Naive B cell (primary cell): Measurements from ENCODE around the gene SLC9A8. TPM values are rescaled to one million over a fixed set of nuclear protein-coding genes. Genes with fewer than 3 reads are reported as not detected.
A peak's percentile ranks its signal among the peaks of the same experiment; 100 is the strongest.
"Not testable (repeated sequence)": the region's sequence is repeated elsewhere in the genome, so short reads cannot be mapped to it uniquely, and the experiment has no call there.

Experiments used
- ATAC-seq, 2 donors: fragments of 150-1000 bp; cut with Tn5 transposase; 2 replicates each; pipeline ENCODE4 v1.10.0; 2021; ENCODE audit warnings: low read depth in 2 of 2, mild to moderate bottlenecking in 2 of 2, moderate library complexity in 2 of 2
- DNase-seq: peaks from one replicate; pipeline ENCODE4 v3.0.0; 2022
- H3K27ac Mint-ChIP-seq, 6 donors: one replicate each; pipeline ENCODE4 v1.8.0; 2020 to 2022; ENCODE audit warnings: mild to moderate bottlenecking in 6 of 6, mixed read lengths in 6 of 6, moderate library complexity in 5 of 6, inconsistent platforms in 2 of 6
- H3K27me3 Mint-ChIP-seq, 3 donors: one replicate each; pipeline ENCODE4 v1.8.0; 2021 to 2022; ENCODE audit warnings: mixed read lengths in 3 of 3, mild to moderate bottlenecking in 1 of 3
- H3K36me3 Mint-ChIP-seq, 2 donors: one replicate each; pipeline ENCODE4 v1.8.0; 2020 to 2022; ENCODE audit warnings: mixed read lengths in 2 of 2, inconsistent platforms in 1 of 2, mild to moderate bottlenecking in 1 of 2
- H3K4me1 Mint-ChIP-seq, 3 donors: one replicate each; pipeline ENCODE4 v1.8.0; 2020 to 2022; ENCODE audit warnings: mixed read lengths in 3 of 3, inconsistent platforms in 1 of 3, mild to moderate bottlenecking in 1 of 3, moderate library complexity in 1 of 3
- H3K4me3 Mint-ChIP-seq, 8 donors: one replicate each; pipeline ENCODE4 v1.8.0; 2020 to 2022; ENCODE audit warnings: mild to moderate bottlenecking in 8 of 8, mixed read lengths in 8 of 8, moderate library complexity in 8 of 8, inconsistent platforms in 2 of 8
- H3K9me3 Mint-ChIP-seq, 7 donors: one replicate each; pipeline ENCODE4 v1.8.0; 2020 to 2022; ENCODE audit warnings: mixed read lengths in 7 of 7, mild to moderate bottlenecking in 5 of 7, inconsistent platforms in 2 of 7, moderate library complexity in 1 of 7
- polyA plus RNA-seq, 6 donors: library from polyadenylated mRNA; unstranded; fragments of 300-500 nt; fragmentation: Illumina TruSeq; gene quantifications; one replicate each; pipeline ENCODE4 v1.2.3, GENCODE V29; 2021; ENCODE audit warnings: low read depth in 6 of 6

The SLC9A8 gene
- polyA plus RNA-seq, 6 donors from 2014 or later: 6.4 to 14.2 (median 10.7) TPM

DNA sequence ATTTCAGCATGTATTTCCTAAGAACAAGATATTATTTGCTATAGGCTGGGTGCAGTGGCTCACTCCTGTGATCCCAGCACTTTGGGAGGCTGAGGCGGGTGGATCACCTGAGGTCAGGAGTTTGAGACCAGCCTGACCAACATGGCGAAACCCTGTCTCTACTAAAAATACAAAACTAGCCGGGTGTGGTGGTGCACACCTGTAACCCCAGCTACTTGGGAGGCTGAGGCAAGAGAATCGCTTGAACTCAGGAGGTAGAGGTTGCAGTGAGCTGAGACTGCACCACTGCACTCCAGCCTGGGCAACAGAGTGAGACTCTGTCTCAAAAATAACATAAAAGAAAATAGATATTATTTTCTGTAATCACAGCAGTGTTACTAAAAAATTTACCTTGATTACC lies 30.2 kb upstream of the SLC9A8 start:
- not testable (repeated sequence) for DNase-seq, H3K4me3 Mint-ChIP-seq, ATAC-seq, H3K9me3 Mint-ChIP-seq, H3K27ac Mint-ChIP-seq, H3K36me3 Mint-ChIP-seq, H3K27me3 Mint-ChIP-seq
- H3K4me1 Mint-ChIP-seq: peaks cover 17 to 26% (median 24%) of the 10 kb centered on the region in 3 donors

DNA sequence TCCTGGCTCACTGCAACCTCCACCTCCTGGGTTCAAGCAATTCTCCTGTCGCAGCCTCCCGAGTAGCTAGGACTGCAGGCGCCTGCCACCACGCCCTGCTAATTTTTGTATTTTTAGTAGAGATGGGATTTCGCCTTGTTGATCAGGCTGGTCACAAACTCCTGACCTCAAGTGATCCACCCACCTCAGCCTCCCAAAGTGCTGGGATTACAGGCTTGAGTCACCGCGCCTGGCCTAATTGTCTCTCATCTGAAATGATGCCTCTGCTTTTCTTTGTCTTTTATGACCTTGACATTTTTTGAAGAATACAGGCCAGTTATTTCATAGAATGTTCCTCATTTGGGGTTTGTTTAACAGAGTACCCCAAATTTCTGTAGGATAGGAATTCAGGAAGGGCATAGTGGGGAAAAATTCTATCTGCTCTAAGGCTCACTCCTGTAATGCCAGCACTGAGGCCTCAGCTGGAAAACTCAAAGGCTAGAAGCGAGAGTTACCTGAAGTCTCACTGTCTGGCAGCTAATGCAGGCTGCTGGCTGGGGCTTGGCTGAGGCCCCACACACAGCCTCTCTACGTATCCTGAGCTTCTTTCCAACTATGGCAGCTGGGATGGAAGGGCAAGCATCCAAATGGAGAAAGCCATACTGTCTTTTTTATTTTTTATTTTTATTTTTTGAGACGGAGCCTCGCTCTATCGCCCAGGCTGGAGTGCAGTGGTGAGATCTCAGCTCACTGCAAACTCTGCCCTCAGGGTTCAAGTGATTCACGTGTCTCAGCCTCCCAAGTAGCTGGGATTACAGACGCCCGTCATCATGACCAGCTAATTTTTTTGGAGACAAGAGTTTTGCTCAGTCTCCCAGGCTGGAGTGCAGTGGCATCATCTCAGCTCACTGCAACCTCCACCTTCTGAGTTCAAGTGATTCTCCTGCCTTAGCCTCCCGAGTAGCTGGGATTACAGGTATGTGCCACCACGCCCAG lies 29.3 kb upstream of the SLC9A8 start:
- H3K9me3 Mint-ChIP-seq, H3K27me3 Mint-ChIP-seq, H3K36me3 Mint-ChIP-seq, ATAC-seq, DNase-seq: not testable (repeated sequence)
- peak overlapping the region in 1 of 8 donors; percentile 53 for H3K4me3 Mint-ChIP-seq
- peaks cover 21 to 34% (median 32%) of the 10 kb centered on the region in 3 donors for H3K4me1 Mint-ChIP-seq
- peak overlapping the region in 3 of 6 donors; percentile 41 to 53 (median 49) for H3K27ac Mint-ChIP-seq

DNA sequence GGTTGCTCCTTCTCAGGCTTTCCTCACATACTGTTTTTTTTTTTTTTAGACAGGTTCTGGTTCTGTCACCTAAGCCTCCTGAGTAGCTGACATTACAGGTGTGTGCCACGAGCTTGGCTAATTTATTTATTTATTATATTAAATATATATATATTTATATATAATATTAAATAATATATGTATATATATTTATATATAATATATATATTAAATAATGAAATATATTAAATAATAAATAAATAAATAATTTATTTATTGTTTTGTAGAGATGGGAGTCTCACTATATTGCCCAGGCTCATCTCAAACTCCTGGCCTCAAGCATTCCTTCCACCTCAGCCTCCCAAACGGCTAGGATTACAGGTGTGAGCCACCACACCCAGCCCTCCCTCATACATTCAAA lies 28.3 kb upstream of the SLC9A8 start:
- H3K4me3 Mint-ChIP-seq: no peak overlapping the region
- peak overlapping the region in 1 of 6 donors; percentile 70 for H3K27ac Mint-ChIP-seq
- peaks cover 29 to 43% (median 42%) of the 10 kb centered on the region in 3 donors for H3K4me1 Mint-ChIP-seq
- H3K27me3 Mint-ChIP-seq: no peaks in the 10 kb centered on the region
- no peak for ATAC-seq
- no peaks in the 10 kb centered on the region for H3K36me3 Mint-ChIP-seq
- H3K9me3 Mint-ChIP-seq: peaks cover 0 to 3% (median 0%) of the 10 kb centered on the region in 7 donors
- no peak for DNase-seq

DNA sequence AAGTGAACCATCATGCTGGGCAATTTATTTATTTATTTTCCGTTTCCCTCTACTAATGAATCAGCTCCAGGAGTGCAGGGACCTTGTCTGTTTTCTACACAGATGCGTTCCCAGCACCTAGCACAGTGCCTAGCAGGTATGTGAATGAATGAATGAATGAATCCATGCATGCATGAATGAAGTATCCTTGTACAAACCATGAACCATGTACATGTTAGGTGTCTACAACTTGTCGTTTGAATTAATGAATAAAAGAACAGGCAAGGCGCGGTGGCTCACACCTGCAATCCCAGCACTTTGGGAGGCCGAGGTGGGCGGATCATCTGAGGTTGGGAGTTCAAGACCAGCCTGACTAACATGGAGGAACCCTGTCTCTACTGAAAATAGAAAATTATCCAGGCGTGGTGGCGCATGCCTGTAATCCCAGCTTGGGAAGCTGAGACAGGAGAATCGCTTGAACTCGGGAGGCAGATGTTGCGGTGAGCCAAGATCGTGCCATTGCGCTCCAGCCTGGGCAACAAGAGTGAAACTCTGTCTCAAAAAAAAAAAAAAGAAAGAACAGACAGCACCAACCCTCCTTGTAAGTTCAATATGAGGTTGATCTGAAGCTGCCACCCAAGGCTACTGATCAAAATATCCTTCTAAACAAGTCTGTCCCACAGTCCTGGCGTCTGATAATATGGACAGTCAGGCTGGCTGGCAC lies 27.3 kb upstream of the SLC9A8 start:
- no peaks in the 10 kb centered on the region for H3K27me3 Mint-ChIP-seq
- no peak for DNase-seq

DNA sequence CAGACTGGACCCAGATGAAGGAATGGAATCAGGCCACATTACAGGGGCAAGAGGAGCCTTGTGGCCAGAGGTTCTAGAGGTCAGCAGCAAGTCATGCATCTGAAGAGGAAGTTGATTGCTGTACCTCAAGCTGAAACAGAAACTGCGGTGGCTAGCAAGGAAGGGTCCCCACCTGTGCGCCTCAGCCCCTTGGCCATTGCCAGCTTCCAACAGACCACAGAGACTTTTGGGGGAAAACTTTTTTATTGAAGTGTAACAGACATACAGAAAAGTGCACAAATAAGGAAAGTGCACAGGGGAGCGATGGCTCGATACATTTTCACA lies 26.8 kb upstream of the SLC9A8 start:
- no peaks in the 10 kb centered on the region for H3K27me3 Mint-ChIP-seq
- ATAC-seq (peak; percentile 60 to 69), DNase-seq (no peak)
- peak overlapping the region; percentile 33 to 89 (median 76) for H3K4me3 Mint-ChIP-seq
- H3K4me1 Mint-ChIP-seq: peaks cover 35 to 56% (median 56%) of the 10 kb centered on the region in 3 donors
- peak overlapping the region; percentile 56 to 95 (median 66) for H3K27ac Mint-ChIP-seq
- no peaks in the 10 kb centered on the region for H3K9me3 Mint-ChIP-seq
- no peaks in the 10 kb centered on the region for H3K36me3 Mint-ChIP-seq

More for the DNA sequence above, 27.3 kb upstream of the SLC9A8 start:
- peak; percentile 7 to 16 for ATAC-seq
- Mint-ChIP-seq H3K4me3 (peak overlapping the region in 7 of 8 donors; percentile 25 to 89 (median 58)), H3K36me3 (no peaks in the 10 kb centered on the region), H3K27ac (peak overlapping the region in 5 of 6 donors; percentile 56 to 88 (median 62)), H3K9me3 (no peaks in the 10 kb centered on the region), H3K4me1 (peaks cover 35 to 53% (median 52%) of the 10 kb centered on the region in 3 donors)

DNA sequence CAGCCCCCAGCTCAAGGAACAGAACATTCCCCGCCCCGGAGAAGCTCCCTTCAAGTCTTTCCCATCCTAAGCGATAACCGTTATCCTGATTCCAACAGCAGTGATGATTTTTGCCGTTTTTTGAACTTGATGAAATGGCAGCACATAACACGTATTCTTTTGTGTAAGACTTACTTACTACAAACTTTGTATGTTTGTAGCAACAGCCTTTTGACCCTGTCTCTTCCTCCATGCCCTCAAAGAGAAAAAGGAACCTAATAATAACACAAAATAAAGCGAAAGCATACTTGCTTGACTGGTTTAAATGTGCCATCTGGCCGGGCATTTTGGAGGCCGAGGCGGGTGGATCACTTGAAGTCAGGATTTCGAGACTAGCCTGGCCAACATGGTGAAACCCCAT lies 26.4 kb upstream of the SLC9A8 start:
- H3K27me3 Mint-ChIP-seq: no peaks in the 10 kb centered on the region
- no peaks in the 10 kb centered on the region for H3K9me3 Mint-ChIP-seq
- no peak for DNase-seq
- peak overlapping the region; percentile 33 to 89 (median 76) for H3K4me3 Mint-ChIP-seq
- H3K36me3 Mint-ChIP-seq: no peaks in the 10 kb centered on the region
- H3K4me1 Mint-ChIP-seq: peaks cover 37 to 59% (median 56%) of the 10 kb centered on the region in 3 donors
- peak; percentile 78 to 80 for ATAC-seq
- peak overlapping the region in 5 of 6 donors; percentile 56 to 95 (median 69) for H3K27ac Mint-ChIP-seq

DNA sequence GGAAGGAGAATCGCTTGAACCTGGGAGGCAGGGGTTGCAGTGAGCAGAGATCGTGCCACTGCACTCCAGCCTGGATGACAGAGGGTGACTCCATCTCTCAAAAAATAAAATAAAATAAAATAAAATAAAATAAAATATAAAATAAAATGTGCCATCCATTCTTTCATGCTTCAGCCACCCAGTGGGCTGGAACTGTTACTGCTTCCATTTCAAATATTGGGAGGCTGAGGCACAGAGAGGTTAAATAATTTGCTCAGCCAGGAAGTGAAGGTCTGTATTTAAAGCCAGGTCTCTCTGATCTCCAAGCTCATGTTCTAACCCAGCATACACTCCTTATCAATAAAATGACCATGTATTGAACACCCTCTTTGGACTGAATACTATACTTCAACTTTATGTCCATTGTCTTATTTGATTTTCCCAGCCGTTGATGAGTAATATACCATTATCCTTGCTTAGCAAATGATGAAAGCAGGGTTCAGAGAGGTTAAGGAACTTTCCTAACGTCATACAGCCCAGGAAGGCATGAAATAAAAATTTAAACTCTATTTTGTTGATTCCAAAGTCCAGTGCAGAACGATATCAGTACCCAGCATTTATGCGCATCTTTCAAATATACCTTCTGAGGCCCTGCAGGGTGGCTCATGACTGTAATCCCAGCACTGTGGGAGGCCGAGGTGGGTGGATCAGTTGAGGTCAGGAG lies 25.8 kb upstream of the SLC9A8 start:
- Mint-ChIP-seq H3K4me3 (peak overlapping the region in 7 of 8 donors; percentile 3 to 89 (median 58)), H3K4me1 (peaks cover 40 to 64% (median 58%) of the 10 kb centered on the region in 3 donors), H3K9me3 (no peaks in the 10 kb centered on the region), H3K27ac (peak overlapping the region in 1 of 6 donors; percentile 69), H3K27me3 (no peaks in the 10 kb centered on the region), H3K36me3 (no peaks in the 10 kb centered on the region)
- ATAC-seq: no peak
- DNase-seq: no peak

DNA sequence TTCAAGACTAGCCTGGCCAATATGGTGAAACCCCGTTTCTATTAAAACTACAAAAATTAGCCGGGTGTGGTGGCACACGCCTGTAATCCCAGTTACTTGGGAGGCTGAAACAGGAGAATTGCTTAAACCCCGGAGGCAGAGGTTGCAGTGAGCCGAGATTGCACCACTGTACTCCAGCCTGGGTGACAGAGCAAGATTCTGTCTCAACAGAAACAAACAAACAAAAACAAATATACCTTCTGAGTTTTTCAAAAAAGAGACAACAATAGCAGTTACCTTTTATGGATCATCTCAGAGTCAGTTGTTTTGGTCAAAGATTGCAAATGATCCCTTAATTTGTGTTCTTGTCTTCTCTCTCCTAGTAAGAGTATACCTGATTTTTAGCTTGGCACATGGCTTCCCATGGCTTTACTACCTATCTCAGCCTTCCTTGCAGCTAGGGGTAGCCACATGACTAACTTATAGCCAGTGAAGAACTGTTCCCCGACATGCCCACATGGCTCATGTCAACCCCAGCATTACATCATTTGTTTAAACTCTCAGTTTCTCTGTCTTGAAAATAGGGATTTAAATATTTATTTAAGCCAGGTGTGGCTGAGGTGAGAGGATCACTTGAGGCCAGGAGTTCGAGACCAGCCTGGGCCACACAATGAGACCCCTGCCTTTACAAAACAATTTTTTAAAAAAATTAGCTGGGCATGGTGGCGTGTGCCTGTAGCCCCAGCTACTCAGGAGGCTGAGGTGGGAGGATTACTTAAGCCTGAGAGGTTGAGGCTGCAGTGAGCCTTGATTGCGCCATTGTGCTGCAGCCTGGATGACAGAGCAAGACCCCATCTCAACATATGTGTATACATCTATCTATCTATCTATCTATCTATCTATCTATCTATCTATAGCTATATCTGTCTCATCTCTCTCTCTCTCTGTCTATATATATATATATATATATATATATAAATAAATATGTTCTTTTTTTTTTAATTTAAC lies 25.0 kb upstream of the SLC9A8 start:
- DNase-seq (no peak), ATAC-seq (no peak)
- Mint-ChIP-seq H3K36me3 (no peaks in the 10 kb centered on the region), H3K27ac (peak overlapping the region in 3 of 6 donors; percentile 6 to 15 (median 12)), H3K4me1 (peaks cover 44 to 67% (median 62%) of the 10 kb centered on the region in 3 donors), H3K27me3 (no peaks in the 10 kb centered on the region), H3K9me3 (no peaks in the 10 kb centered on the region), H3K4me3 (peak overlapping the region in 2 of 8 donors; percentile 29 to 55)

DNA sequence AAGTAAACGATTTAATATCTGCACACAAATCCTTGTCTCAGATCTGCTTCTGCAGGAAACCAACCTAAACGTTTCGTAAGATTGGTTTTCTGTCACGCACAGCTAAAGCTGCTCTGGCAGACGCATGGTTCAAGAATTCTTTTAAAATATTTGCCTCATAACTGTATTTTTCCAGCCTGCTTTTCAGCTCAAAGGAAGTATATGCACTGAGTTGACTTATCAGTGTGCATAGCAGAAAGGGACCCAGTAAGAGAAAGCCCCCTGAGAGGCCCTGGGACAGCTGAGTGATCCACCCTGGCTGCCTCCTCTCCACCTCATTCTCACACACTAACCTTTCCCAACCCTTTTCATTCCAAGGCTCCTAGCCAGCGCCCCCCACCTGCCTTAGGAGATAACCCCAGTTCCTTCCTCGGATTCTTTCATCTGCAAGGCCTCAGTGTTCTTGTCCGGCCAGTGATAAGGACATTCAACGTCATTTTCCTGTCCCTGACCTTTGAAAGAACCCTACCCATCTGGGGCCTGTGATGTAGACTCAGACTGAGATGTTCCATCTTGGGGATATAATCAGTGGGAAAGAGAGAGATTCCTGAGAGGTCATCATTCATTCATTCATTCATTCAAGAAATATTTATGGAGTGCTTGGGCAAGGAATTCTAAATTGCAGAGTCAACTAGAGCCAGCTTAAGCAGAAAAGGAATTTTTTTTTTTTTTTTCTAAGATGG lies 22.4 kb upstream of the SLC9A8 start:
- Mint-ChIP-seq H3K36me3 (no peaks in the 10 kb centered on the region), H3K9me3 (no peaks in the 10 kb centered on the region), H3K27ac (no peak overlapping the region), H3K4me1 (peaks cover 52 to 84% (median 78%) of the 10 kb centered on the region in 3 donors), H3K4me3 (peak overlapping the region in 1 of 8 donors; percentile 25), H3K27me3 (peaks cover 0 to 5% (median 0%) of the 10 kb centered on the region in 3 donors)
- DNase-seq: no peak
- ATAC-seq: no peak

DNA sequence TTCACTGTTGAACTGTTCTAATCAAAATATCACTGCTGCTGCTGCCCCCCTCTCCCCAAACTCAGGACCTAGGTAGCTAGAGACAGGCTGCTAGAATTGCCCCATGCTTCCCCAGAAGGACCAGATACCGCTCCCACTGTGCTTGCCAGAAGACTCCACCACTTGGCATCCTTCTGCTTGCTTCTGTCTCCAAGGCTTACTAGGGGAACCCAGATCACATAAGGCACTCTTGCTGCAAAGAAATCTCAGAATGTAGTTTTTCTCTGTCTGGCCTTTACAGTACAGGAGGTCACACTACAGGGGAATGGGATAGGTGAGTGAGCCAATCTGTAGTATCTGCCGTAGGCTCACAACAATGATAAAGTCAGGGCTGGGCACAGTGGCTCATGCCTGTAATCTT lies 21.5 kb upstream of the SLC9A8 start:
- Mint-ChIP-seq H3K27me3 (peaks cover 0 to 5% (median 0%) of the 10 kb centered on the region in 3 donors), H3K9me3 (no peaks in the 10 kb centered on the region), H3K4me3 (peak overlapping the region in 2 of 8 donors; percentile 47 to 71), H3K36me3 (no peaks in the 10 kb centered on the region), H3K27ac (no peak overlapping the region), H3K4me1 (peaks cover 45 to 76% (median 70%) of the 10 kb centered on the region in 3 donors)
- ATAC-seq: no peak
- no peak for DNase-seq

DNA sequence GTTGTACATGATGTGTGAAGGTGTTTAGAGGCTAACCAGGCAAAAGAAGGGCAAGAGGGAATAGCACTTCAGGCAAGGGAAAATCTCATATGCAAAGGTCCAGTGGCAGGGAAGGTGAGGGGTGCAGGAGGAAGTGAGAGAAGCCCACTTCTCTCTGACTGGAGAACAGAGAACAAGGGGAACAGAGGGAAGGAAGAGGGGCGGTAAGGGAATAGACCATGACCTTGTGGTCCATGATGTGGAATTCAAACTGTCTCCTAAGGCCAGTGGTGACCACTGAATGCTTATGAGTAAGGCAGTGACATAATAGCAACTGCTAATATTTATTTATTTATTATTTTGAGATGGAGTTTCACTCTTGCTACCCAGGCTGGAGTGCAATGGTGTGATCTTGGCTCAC lies 20.6 kb upstream of the SLC9A8 start:
- H3K9me3 Mint-ChIP-seq: no peaks in the 10 kb centered on the region
- DNase-seq: no peak
- H3K27me3 Mint-ChIP-seq: peaks cover 0 to 5% (median 0%) of the 10 kb centered on the region in 3 donors
- H3K4me3 Mint-ChIP-seq: no peak overlapping the region
- H3K36me3 Mint-ChIP-seq: no peaks in the 10 kb centered on the region
- H3K27ac Mint-ChIP-seq: peak overlapping the region in 1 of 6 donors; percentile 80
- no peak for ATAC-seq
- H3K4me1 Mint-ChIP-seq: peaks cover 38 to 72% (median 61%) of the 10 kb centered on the region in 3 donors
